ENCODE measurements around the gene CYB5R2. TPM values are rescaled to one million over a fixed set of nuclear protein-coding genes. Genes with fewer than 3 reads are reported as not detected.
A peak's percentile ranks its signal among the peaks of the same experiment; 100 is the strongest.

CYB5R2 gene
- polyA plus RNA-seq, 1 donor (not counting 4 experiments of a cell fraction or from before 2014, with no cell fraction given) = 24.7 TPM

GRCh38 chr11:7668464-7668863 is 4.8 kb downstream of the CYB5R2 start:
- FAIRE-seq (no peak), DNase-seq (ENCODE audit: low read depth, low spot score) (no peak)
- Histone ChIP-seq H3K27me3 (ENCODE audit: control insufficient read depth, extremely low read depth, insufficient read depth, low read length) (no peaks in the 10 kb centered on the region), H3K9me1 (ENCODE audit: control insufficient read depth, extremely low read depth, insufficient read depth, low read length) (no peaks in the 10 kb centered on the region), H3K79me2 (ENCODE audit: control insufficient read depth, insufficient read depth, low read length) (no peaks in the 10 kb centered on the region), H3K4me3 (ENCODE audit: control insufficient read depth in 2 of 3, extremely low read depth in 1 of 3, insufficient read depth in 2 of 3, low read depth in 1 of 3, low read length in 3 of 3) (no peak overlapping the region), H3K4me2 (ENCODE audit: control insufficient read depth, extremely low read depth, insufficient read depth, low read depth, low read length) (peak overlapping the region; percentile 9), H3K36me3 (ENCODE audit: control insufficient read depth in 2 of 2, extremely low read depth in 1 of 2, insufficient read depth in 2 of 2, low read length in 2 of 2) (peaks cover 0 to 11% of the 10 kb centered on the region in 2 experiments), H4K20me1 (ENCODE audit: control insufficient read depth, extremely low read depth, insufficient read depth, low read length) (no peaks in the 10 kb centered on the region), H3K9me3 (ENCODE audit: control insufficient read depth, low read depth, low read length) (no peaks in the 10 kb centered on the region), H2AFZ (ENCODE audit: control insufficient read depth, low read length) (no peak overlapping the region), H3K27ac (ENCODE audit: control insufficient read depth, insufficient read depth, low read length) (peak overlapping the region; percentile 62), H3K4me1 (ENCODE audit: control insufficient read depth, extremely low read depth, insufficient read depth, low read length) (peaks cover 43% of the 10 kb centered on the region), H3K9ac (ENCODE audit: control insufficient read depth, extremely low read depth, insufficient read depth, low read length) (peak overlapping the region; percentile 39)
- TF ChIP-seq CTCF (optimal IDR thresholded peaks at IDR 0.05 in 1 of 3, IDR thresholded peaks at IDR 0.05 in 1 of 3, conservative IDR thresholded peaks at IDR 0.05 in 1 of 3; ENCODE audit: extremely low read depth in 1 of 3, insufficient read depth in 2 of 3, low read length in 3 of 3) (no peak), EZH2 (IDR thresholded peaks at IDR 0.05; ENCODE audit: low read length) (no peak)
- dilution Hi-C loops (cut with MboI; ENCODE audit: extremely low pct_ligation_motif_present, low sequenced_read_pairs) = no loop called here

GRCh38 chr11:7667460-7667859 is 5.8 kb downstream of the CYB5R2 start:
- Histone ChIP-seq H3K27me3 (ENCODE audit: control insufficient read depth, extremely low read depth, insufficient read depth, low read length) (no peaks in the 10 kb centered on the region), H3K4me1 (ENCODE audit: control insufficient read depth, extremely low read depth, insufficient read depth, low read length) (peaks cover 35% of the 10 kb centered on the region), H3K4me3 (ENCODE audit: control insufficient read depth in 2 of 3, extremely low read depth in 1 of 3, insufficient read depth in 2 of 3, low read depth in 1 of 3, low read length in 3 of 3) (no peak overlapping the region), H3K36me3 (ENCODE audit: control insufficient read depth in 2 of 2, extremely low read depth in 1 of 2, insufficient read depth in 2 of 2, low read length in 2 of 2) (peaks cover 0 to 11% of the 10 kb centered on the region in 2 experiments), H3K79me2 (ENCODE audit: control insufficient read depth, insufficient read depth, low read length) (no peaks in the 10 kb centered on the region), H3K9me1 (ENCODE audit: control insufficient read depth, extremely low read depth, insufficient read depth, low read length) (no peaks in the 10 kb centered on the region), H3K9ac (ENCODE audit: control insufficient read depth, extremely low read depth, insufficient read depth, low read length) (no peak overlapping the region), H3K27ac (ENCODE audit: control insufficient read depth, insufficient read depth, low read length) (no peak overlapping the region), H3K9me3 (ENCODE audit: control insufficient read depth, low read depth, low read length) (no peaks in the 10 kb centered on the region), H4K20me1 (ENCODE audit: control insufficient read depth, extremely low read depth, insufficient read depth, low read length) (no peaks in the 10 kb centered on the region), H3K4me2 (ENCODE audit: control insufficient read depth, extremely low read depth, insufficient read depth, low read depth, low read length) (no peak overlapping the region), H2AFZ (ENCODE audit: control insufficient read depth, low read length) (no peak overlapping the region)
- TF ChIP-seq CTCF (optimal IDR thresholded peaks at IDR 0.05 in 1 of 3, IDR thresholded peaks at IDR 0.05 in 1 of 3, conservative IDR thresholded peaks at IDR 0.05 in 1 of 3; ENCODE audit: extremely low read depth in 1 of 3, insufficient read depth in 2 of 3, low read length in 3 of 3) (no peak), EZH2 (IDR thresholded peaks at IDR 0.05; ENCODE audit: low read length) (no peak)
- dilution Hi-C loops (cut with MboI; ENCODE audit: extremely low pct_ligation_motif_present, low sequenced_read_pairs) = no loop called here
- DNase-seq (ENCODE audit: low read depth, low spot score) (no peak), FAIRE-seq (no peak)
